Stimulated activated CD8-positive, alpha-beta memory T cell treated with anti-CD3 and anti-CD28 coated beads, Interleukin-2, amount 100 ng/mL, for 1 hour (primary cell): ENCODE results near the gene SIRPB1.
"Not testable (repeated sequence)": the region's sequence is repeated elsewhere in the genome, so short reads cannot be mapped to it uniquely, and the experiment has no call there.

Experiments used
- DNase-seq, 2 donors: peaks; one replicate each; pipeline ENCODE4 v3.0.0-alpha.2; 2020; ENCODE audit warnings: low read depth in 2 of 2

SIRPB1 gene

GRCh38 chr20:1595333-1595732, 24.5 kb downstream of the SIRPB1 start:
- no peak for DNase-seq

- no peak for DNase-seq
These were observed 31.0 kb downstream of the SIRPB1 start for GRCh38 chr20:1588533-1589460.

GRCh38 chr20:1587781-1588532, 31.9 kb downstream of the SIRPB1 start:
- no peak for DNase-seq

- no peak for DNase-seq
These were observed 40.3 kb downstream of the SIRPB1 start for GRCh38 chr20:1579488-1579887.

GRCh38 chr20:1577906-1578305, 41.9 kb downstream of the SIRPB1 start:
- DNase-seq: no peak

GRCh38 chr20:1577313-1577712, 42.5 kb downstream of the SIRPB1 start:
- DNase-seq: not testable (repeated sequence)

- no peak for DNase-seq
These were observed 43.2 kb downstream of the SIRPB1 start for GRCh38 chr20:1576641-1577040.

GRCh38 chr20:1576003-1576402, 43.8 kb downstream of the SIRPB1 start:
- not testable (repeated sequence) for DNase-seq

GRCh38 chr20:1571583-1571982, 48.2 kb downstream of the SIRPB1 start:
- not testable (repeated sequence) for DNase-seq
